GM19397 (cell line): ENCODE measurements around the gene EIF3B.
"Not testable (repeated sequence)": the region's sequence is repeated elsewhere in the genome, so short reads cannot be mapped to it uniquely, and the experiment has no call there.

ENCODE experiments used
- ATAC-seq: cut with Tn5 transposase; IDR thresholded peaks from one replicate; pipeline ENCODE4 v1.9.1; 2021; ENCODE audit warnings: mild to moderate bottlenecking, moderate library complexity; ENCODE audit not compliant: unreplicated experiment

Gene EIF3B

DNA sequence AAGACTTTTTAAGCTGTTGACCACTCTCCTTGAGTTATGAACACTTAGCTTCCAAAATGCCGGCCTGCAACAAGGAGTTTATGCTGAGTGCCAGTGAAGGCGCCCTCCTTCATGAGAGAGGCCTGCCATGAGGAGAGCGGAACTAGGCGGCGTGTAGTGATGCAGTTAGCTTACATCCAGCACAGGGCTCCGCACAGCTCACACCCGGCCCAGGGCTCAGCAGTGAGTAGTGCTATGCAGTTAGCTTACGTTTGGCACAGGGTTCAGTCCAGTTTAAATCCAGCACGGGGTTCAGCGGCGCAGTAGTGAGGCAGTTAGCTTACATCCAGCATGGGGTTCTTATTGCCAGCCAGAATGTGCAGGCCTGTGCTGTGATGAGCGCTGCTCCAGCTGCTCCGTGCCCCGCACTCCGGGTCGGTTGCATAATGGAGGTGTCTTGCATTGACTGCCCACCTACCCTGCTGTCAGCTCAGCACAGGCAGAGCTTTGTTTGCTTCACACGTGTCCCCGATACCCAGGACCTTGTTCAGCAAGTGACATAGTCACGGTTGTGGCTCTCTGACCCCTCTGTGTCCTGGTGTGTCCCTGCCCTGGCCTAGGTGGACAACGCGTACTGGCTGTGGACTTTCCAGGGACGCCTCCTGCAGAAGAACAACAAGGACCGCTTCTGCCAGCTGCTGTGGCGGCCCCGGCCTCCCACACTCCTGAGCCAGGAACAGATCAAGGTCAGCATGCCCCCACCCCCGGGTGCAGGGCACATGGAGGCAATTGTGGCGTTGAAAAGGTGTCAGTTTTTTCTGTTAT is 21.9 kb downstream of the EIF3B start:
- no peak for ATAC-seq

DNA sequence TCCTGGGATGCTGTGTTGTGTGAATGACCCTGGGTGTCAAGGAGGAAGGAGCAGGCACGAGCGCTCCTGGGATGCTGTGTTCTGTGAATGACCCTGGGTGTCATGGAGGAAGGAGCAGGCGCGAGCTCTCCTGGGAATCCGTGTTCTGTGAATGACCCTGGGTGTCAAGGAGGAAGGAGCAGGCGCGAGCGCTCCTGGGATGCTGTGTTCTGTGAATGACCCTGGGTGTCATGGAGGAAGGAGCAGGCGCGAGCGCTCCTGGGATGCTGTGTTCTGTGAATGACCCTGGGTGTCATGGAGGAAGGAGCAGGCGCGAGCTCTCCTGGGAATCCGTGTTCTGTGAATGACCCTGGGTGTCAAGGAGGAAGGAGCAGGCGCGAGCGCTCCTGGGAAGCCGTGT is 22.9 kb downstream of the EIF3B start:
- ATAC-seq, result not testable (repeated sequence)

DNA sequence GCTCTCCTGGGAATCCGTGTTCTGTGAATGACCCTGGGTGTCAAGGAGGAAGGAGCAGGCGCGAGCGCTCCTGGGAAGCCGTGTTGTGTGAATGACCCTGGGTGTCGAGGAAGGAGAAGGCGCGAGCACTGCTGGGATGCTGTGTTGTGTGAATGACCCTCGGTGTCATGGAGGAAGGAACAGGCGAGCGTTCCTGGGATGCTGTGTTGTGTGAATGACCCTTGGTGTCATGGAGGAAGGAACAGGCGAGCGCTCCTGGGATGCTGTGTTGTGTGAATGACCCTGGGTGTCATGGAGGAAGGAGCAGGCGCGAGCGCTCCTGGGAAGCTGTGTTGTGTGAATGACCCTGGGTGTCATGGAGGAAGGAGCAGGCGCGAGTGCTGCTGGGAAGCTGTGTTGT is 23.5 kb downstream of the EIF3B start:
- ATAC-seq, result not testable (repeated sequence)

DNA sequence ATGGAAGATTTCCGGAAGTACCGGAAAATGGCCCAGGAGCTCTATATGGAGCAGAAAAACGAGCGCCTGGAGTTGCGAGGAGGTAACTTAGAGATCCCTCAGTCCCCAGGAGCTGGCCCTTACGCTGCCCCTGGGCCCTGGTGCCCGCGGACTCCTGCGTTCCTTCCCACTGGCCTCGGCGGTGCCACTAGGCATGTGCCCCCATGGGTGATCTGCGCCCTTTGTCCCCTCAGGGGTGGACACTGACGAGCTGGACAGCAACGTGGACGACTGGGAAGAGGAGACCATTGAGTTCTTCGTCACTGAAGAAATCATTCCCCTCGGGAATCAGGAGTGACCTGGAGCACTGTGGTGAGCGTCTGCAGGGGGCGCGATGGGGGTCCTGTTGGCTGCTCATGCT is 24.5 kb downstream of the EIF3B start:
- no peak for ATAC-seq

DNA sequence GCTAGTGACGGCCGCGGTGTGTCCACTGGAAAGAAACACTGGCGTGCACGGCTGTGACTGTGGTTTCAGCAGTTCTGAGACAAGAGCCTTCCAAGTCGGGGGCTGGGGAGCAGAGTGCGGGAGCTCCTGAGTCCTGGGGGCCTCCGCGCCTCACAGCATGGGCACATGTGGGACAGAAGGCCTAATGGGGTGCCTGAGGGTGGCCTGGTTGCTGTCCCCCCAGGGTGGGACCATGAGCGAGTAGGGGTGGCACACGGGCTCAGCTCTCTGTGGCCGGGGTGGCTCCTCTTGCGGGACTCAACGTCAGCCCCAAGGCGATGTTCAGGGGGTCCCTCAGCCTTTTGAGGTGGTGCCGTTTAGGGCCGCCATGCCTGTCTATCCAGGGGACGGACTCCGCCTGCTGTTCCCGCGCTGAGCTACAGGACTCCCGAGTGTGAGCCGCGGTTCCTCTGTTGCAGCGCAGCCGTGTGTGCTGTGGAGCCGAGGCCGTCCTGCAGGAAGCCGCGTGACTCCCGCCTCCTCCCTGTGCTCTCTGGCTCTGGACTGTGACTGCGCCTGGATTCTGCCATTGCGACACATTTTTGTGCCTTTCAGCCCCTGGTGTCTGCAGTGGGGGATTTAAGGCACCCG is 25.3 kb downstream of the EIF3B start:
- ATAC-seq, result no peak

DNA sequence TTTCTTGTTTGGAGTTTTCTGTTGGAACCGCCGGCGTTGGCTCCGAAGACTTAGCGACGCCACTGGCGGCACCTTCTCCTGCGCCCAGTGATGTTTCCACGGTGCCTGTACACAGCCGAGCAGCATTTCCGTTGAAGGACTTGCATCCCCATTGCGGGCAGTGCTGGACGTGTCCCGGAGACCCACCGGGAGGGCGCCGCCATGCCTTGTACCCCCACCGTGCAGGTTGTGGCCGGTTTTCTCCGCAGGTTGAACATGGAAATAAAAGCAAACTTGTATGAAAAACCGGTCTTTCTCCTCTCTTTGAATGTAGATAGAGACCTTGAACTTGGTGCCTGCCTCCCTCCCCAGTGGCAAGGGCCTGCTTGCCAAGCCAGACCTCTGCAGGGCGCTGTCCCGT is 25.8 kb downstream of the EIF3B start:
- no peak for ATAC-seq

DNA sequence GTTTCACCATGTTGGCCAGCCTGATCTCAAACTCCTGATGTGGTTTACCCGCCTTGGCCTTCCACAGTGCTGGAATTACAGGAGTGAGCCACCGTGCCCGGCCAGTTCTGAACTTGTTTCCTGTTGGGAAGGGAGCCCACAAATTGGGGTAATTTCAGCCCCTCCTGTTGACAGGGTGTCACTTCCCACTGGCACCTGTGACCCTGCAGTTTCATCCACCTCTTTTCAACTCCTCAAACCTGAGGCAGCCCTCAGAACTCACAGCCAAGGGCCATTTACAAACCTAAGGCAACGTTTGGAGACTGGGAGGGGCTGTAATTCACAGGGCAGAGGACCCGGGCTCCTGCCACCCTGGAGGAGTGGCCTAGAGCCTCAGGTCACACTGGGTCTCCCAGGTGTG is 26.6 kb downstream of the EIF3B start:
- no peak for ATAC-seq

DNA sequence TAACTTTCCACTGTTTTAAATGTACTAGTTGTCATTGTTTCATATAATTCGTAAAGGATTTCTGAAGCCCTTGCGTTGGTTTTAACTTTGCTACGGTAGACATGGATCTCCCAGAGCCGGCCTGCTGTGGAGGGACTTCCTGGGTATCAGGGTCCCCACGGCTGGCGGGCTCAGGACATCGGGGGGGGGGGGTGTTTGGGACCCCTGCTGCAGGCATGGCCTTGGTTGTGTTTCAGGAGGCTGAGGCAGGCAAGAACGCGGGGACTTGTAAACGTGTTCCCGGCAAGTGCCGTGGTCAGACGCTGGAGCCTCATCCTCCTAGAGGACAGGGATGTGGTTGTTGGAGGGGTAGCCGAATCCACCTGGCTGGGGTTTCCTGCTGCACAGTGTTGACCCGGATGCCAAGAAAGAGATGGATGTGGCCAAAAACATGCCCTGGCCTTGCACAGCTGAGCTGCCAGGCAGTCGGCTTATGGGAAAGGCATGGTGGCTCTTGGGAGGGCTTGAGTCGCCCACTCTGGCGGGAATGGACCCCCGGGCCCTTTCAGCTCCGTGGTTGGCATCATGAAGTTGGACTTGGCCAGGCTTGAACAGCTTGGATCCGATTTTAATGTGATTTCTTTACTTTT is 27.4 kb downstream of the EIF3B start:
- ATAC-seq, result no peak

DNA sequence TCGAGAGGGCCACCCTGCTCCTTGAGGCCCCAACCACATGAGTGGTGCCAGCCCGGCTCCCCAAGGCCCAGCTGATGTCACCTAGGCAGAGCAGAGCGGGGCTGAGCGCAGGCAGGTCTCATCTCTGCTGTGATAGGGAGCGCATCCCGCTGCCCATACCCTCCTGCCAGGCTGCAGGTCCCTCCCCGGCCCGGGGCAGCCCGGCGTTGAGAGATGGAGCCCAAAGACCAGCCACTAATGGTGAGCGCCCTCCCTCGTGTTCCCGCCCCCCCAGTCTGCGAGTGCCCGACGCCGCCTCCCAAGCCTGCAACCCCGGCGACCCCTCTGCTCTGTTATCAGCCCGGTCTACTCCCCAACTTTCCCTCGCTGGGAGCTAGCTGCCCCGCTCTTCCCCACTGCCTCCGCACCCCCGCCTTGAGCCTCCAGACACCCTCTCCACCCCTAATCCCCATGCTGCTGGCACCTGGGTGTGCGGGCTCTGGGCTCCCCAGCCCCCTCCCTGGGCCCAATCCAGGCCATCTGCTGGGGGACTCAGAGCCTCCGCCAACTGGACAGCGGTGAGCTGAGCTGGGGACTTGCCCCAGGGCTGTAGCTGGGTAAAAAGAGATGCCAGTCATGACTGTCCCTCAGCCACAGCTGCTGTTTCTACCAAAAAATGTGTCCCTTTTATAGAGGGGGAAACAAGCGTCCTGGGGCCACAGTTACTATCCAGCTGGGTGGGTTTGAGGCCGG is 29.1 kb downstream of the EIF3B start:
- no peak for ATAC-seq

DNA sequence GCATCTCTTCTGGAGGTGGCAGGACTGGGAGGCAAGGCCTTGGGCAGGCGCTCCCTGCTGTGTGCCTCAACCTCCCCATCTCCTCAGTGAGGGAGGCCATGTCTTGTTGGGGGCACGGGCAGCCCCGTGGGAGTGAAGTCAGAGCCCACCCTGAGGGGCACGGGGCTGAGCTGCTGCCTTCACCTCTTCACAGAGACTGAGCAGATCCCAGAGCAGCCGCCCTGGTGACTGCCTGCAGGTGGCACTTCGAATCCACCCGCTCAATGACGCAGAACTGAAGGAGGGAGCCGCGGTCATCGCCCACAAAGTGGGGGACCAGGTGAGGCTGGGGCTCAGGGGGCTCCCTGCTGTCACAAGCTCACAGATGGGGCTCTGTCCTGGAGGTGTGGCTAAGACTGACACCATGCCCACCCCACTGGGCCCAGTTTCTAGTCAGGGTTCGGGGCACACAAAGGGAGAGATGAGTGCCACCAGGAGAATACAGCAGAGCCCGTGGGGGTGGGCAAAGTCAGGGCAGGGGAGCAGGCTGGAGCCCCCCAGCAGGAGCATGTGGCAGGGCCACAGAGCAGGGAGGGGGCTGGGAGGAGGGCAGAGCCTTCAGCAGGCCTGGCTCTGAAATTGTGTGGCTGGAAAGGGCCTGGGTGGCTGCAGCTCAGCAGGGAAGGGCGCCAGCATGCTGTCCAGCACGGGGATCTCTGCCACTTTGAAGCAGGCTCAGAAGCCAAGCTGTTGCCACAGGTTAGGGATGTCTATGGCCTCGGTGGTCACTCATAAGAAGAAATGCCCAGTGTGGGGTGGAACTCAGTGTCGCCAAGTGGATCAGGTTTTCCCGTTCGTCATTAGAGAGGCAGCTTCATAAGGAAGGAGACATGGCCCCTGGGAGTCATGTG is 30.0 kb downstream of the EIF3B start:
- no peak for ATAC-seq

DNA sequence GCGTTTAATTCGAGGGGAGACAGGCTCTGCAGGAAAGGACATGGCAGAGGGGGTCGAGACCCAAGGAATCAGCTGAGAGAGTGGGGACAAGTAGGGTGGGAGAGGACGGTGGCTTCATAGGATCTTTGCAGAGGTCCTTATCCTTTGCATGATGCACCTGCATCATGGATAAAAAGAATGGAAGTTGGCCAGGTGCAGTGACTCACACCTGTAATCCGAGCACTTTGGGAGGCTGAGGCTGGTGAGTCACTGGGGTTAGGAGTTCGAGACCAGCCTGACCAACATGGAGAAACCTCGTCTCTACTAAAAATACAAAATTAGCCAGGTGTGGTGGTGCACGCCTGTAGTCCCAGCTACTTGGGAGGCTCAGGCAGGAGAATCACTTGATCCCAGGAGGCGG is 31.5 kb downstream of the EIF3B start:
- ATAC-seq, result not testable (repeated sequence)

DNA sequence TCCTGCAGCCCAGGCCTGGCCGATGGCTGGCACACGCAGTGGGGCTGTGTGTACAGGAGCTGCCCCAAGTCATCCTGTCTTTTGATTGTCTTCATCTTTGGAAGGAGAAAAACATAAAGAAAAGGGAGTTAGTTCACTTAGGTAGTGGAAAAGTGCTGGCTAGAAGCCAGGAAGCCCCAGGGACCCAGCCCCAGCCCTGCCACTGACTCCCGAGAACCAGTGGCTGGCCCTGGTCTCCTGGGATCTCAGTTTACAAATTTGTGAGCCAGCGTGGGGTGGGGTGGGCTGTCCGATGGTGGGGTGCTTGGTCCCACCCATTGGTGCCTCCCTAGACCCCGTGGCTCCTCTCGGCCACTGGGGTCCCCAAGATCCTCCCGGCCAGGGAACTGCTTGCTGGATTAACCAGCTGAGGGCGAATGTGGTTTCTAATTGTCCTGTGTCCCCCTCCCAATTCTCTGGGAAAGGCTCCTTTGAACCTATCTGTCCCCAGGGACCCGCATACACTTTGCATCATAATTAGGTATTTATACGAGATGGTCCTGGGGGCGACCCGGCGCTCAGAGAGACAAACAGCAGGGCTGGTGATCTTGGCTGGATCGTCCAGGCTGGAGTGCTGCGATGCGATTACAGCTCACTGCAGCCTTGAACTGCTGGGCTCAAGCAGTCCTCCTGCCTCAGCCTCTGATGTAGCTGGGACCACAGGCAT is 32.5 kb downstream of the EIF3B start:
- ATAC-seq, result no peak

DNA sequence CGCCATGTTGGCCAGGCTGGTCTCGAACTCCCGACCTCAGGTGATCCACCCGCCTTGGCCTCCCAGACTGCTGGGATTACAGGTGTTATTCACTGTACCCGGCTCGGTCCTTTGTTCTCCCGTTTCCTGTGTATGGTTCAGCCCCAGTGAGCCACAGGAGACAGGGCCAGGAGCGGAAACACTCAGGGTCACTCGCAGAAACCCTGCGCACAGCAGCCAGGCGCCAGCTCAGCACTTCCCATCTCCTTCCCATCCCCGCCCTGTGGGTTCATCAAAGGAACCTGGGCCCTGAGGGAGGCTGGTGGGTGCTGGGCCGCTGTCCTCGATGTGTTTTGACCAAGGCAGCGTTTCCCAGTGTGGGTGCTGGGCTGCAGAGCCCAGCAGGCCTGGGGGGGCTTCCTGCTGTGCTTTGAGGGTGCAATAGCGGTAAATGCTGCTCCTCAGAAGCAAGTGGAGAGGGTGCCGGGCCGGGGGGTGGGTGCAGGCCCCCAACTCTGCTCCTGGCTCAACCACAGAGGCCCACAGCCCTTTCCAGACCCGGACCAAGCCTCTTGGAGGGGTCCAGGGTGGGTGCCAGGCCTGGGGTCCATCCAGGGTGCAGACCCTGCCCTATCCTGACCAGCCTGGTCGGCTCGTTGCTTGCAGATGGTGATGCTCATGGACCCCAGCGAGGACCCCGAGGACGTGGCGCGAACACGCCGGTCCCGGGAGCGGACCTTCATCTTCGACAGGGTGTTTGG is 33.4 kb downstream of the EIF3B start:
- ATAC-seq, result no peak

DNA sequence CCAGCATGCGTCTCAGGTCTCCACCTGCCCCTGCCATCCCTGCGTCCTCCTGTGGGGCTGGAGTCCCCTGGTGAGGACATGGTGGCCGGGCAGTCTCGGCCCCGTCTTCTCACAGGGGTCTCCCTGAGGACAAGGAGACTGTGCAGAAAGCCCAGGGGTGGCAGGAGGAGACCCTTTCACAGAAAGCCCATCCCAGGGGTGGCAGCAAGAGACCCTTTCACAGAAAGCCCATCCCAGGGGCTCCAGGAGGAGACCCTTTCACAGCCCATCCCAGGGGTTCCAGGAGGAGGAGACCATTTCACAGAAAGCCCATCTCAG is 34.0 kb downstream of the EIF3B start:
- ATAC-seq, result no peak

DNA sequence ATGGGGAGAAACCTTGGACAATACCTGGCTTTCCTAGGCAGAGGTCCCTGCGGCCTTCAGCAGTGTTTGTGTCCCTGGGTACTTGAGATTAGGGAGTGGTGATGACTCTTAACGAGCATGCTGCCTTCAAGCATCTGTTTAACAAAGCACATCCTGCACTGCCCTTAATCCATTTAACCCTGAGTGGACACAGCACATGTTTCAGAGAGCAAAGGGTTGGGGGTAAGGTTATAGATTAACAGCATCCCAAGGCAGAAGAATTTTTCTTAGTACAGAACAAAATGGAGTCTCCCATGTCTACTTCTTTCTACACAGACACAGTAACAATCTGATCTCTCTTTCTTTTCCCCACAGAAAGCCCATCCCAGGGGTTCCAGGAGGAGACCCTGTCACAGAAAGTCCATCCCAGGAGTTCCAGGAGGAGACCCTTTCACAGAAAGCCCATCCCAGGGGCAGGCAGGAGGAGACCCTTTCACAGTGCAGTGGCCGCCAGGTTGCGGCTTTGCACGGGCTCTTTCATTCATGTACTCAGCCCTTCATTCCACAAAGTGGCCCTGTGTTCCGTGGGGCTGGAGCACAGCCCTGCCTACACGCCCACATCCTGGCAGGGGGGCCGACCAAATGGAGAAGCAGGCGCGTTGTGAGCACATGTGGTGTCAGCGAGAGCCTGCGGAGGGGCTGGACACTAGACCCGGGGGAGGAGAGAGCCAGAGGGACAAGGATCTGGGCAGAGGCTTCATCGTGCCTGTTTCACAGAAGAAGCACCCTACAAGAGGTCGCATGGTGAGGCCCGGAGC is 35.6 kb downstream of the EIF3B start:
- ATAC-seq, result not testable (repeated sequence)

DNA sequence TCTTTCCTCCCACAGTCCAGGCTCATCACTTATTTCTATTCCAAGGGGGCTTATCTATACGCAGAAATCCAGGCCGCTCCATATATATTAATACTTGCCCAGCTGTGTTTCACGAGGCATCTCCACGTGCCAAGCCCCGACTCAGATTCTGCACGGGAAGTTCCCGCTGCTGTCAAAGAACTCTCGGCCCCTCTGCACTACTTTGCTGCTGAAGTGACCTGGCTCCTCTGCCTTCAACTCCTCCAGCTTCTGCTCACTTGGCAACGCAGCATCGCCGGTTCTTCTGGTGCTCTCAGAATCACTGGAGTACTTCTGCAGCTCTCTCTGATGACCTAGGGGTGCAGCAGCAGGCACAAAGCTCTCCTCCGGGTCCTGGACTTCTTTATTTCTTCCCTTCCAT is 39.1 kb downstream of the EIF3B start:
- ATAC-seq, result no peak

DNA sequence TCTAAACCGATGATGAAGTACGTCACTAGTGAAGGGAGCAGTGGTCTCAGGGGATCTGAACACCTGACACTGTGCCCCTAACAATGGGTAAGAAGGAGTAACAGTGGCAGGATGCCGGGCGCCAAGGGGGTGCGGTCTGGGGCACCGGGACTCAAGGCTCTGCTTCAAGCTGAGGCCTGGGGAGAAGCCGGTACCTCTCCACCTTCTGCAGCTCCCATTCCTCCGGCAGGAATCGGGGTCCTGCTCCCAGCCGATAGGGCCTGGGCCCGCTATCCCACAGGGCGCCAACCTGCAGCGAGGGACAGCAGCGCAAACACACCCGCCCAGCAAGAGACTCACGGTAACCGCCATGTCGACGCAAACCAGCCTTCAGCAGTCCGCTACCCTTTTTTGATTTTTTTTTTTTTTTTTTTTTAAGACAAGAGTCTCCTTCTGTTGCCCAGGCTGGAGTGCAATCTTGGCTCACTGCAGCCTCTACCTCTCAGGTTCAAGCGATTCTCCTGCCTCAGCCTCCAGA is 40.0 kb downstream of the EIF3B start:
- no peak for ATAC-seq

DNA sequence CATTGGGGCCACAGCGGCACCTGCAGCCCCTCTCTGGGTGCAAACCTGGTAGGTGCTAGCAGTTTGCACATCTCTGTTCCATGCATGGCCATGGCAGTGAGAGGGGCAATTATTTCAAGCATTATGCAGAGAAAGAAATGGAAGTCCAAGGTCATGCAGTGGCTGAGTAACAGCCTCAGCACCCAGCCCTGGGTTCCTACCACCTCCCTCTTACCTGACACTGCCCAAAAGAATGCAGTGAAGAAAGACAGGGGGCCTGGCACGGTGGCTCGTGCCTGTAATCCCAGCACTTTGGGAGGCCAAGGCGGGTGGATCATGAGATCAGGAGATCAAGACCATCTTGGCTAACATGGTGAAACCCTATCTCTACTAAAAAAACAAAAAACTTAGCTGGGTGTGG is 43.9 kb downstream of the EIF3B start:
- ATAC-seq, result no peak
